Esophagus muscularis mucosa (tissue), 4 donors: ENCODE measurements around the gene RAD54L2. TPM values are rescaled to one million over a fixed set of nuclear protein-coding genes. Genes with fewer than 3 reads are reported as not detected.

ENCODE experiments used
- DNase-seq: peaks from one replicate; pipeline ENCODE4 v3.0.0-alpha.2; 2017; ENCODE audit errors: extremely low spot score
- H3K27ac ChIP-seq, 4 donors: fragments of 200-600 bp; sonication (generic); replicated peaks in 1 of 4; 1 replicate in 3 of 4; 2 replicates in 1 of 4; pipeline ENCODE4 v1.5.1; 2016 to 2019; ENCODE audit warnings: mild to moderate bottlenecking in 1 of 4
- H3K27me3 ChIP-seq, 4 donors: fragments of 200-600 bp; sonication (generic); one replicate each; pipeline versions ENCODE4 v1.5.1 to v1.6.0; 2016 to 2019
- H3K36me3 ChIP-seq, 4 donors: fragments of 200-600 bp; sonication (generic); one replicate each; pipeline ENCODE4 v1.5.1; 2016 to 2019
- H3K4me1 ChIP-seq, 4 donors: fragments of 200-600 bp; sonication (generic); one replicate each; pipeline ENCODE4 v1.5.1; 2016 to 2019
- H3K4me3 ChIP-seq, 4 donors: fragments of 200-600 bp; sonication (generic); 1 replicate in 2 of 4; 2 replicates in 2 of 4; pipeline ENCODE4 v1.5.1; 2016 to 2019; ENCODE audit warnings: mild to moderate bottlenecking in 4 of 4, moderate library complexity in 1 of 4
- H3K9me3 ChIP-seq, 4 donors: fragments of 200-600 bp; sonication (generic); 1 replicate in 3 of 4; 2 replicates in 1 of 4; pipeline ENCODE4 v1.5.1; 2016 to 2019
- EP300 ChIP-seq: sonication (generic); formaldehyde crosslinking; IDR thresholded peaks from one replicate; pipeline ENCODE4 v1.6.1; 2017; ENCODE audit warnings: antibody characterized with exemption
- POLR2A ChIP-seq: fragments of 450-650 bp; IDR thresholded peaks from one replicate; pipeline ENCODE4 v1.6.1; 2017; ENCODE audit warnings: antibody characterized with exemption, moderate library complexity, mild to moderate bottlenecking, low read depth
- POLR2AphosphoS5 ChIP-seq, 2 donors: sonication (generic); formaldehyde crosslinking; IDR thresholded peaks; one replicate each; pipeline ENCODE4 v1.6.1; 2017; ENCODE audit warnings: antibody characterized with exemption in 2 of 2
- WGBS: methylation state at CpG from one replicate; pipeline ENCODE4 v1.1.5; 2018; 5-methylcytosine and 5-hydroxymethylcytosine counted together
- intact Hi-C: fragments of 100-400 bp; cut with DNase I; formaldehyde crosslinking; loops from one replicate; pipeline ENCODE4 v1.15.1; 2023
- total RNA-seq, 4 donors: library from RNA; depleted of rRNA; stranded (reverse); fragments of >200 nt; gene quantifications; one replicate each; pipeline versions ENCODE4 v1.1.0 to v1.2.1, GENCODE V29; 2016
- TF ChIP-seq, protein P1 (sequence below), 3 experiments: fragments of 200-600 bp in 2 of 3; fragments of 450-650 bp in 1 of 3; sonication (generic) in 2 of 3; IDR thresholded peaks; one replicate each; pipeline ENCODE4 v1.5.1; 2017 to 2019; ENCODE audit warnings: antibody characterized with exemption in 3 of 3, mild to moderate bottlenecking in 2 of 3, moderate library complexity in 1 of 3

The RAD54L2 gene
- total RNA-seq, 4 donors from 2014 or later, result 18.2 to 25.3 (median 23.8) TPM

DNA sequence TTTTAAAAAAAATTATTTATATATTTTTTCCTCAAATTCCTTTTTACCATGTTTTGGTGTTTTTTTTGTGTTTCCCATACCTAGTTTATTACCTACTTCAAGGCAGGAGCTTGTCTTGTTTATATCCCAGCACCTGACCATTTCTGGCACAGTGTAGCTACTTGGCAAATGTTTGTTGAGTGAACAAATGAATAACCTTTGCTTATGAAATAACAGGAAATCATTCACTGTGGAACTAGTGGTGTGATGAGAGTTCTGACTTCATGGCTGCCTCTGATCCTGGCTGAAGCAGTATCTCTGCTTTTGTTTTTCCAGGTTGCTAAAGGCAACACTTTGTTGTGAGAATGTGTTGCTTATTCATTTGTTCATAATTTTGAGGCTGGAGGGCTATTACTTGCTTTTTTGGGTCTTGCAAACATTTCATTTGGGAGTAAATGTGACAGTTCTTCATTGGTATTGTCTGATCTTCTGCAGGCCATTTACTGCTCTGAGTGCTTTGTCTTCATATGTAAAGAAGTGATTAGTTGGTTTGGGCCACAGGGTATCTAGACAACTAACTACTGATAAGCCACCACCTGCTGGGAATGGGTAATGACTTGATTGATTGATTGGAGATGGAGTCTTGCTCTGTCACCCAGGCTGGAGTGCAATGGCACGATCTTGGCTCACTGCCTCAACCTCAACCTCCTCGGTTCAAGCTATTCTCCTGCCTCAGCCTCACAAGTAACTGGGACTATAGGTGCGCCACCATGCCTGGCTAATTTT lies 5.7 kb downstream of the RAD54L2 start:
- H3K4me1 ChIP-seq, result peaks cover 13 to 36% (median 33%) of the 10 kb centered on the region in 4 donors
- no peak for TF ChIP-seq EP300
- TF ChIP-seq POLR2AphosphoS5 (IDR thresholded peaks at IDR 0.05), result no peak
- TF ChIP-seq, protein P1, sequence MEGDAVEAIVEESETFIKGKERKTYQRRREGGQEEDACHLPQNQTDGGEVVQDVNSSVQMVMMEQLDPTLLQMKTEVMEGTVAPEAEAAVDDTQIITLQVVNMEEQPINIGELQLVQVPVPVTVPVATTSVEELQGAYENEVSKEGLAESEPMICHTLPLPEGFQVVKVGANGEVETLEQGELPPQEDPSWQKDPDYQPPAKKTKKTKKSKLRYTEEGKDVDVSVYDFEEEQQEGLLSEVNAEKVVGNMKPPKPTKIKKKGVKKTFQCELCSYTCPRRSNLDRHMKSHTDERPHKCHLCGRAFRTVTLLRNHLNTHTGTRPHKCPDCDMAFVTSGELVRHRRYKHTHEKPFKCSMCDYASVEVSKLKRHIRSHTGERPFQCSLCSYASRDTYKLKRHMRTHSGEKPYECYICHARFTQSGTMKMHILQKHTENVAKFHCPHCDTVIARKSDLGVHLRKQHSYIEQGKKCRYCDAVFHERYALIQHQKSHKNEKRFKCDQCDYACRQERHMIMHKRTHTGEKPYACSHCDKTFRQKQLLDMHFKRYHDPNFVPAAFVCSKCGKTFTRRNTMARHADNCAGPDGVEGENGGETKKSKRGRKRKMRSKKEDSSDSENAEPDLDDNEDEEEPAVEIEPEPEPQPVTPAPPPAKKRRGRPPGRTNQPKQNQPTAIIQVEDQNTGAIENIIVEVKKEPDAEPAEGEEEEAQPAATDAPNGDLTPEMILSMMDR (IDR thresholded peaks at IDR 0.05), result no peak
- no peak for TF ChIP-seq POLR2A
- no peaks in the 10 kb centered on the region for H3K9me3 ChIP-seq
- intact Hi-C loops, result no loop called here
- WGBS, result 85% methylated on average over 3 of the region's 3 CpGs
- no peaks in the 10 kb centered on the region for H3K27me3 ChIP-seq
- H3K36me3 ChIP-seq, result peaks cover 8 to 65% (median 24%) of the 10 kb centered on the region in 4 donors
- H3K27ac ChIP-seq, result no peak overlapping the region
- no peak overlapping the region for H3K4me3 ChIP-seq
- DNase-seq, result no peak

DNA sequence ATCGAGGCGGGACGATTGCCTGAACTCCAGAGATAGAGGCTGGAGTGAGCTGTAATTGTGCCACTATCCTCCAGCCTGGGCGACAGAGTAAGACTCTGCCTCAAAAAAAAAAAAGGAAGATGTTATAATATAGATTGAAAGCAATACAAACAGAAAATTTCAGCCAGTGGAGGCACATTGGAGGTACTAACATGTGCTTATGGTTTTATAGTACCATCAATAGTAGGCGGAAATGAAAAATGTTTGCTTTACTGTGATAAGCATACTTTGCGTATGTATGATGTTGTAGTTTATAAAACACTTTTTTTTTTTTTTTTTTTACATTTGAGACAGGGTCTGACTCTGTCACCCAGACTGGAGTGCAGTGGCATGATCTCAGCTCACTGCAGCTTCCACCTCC lies 8.8 kb downstream of the RAD54L2 start:
- no peak for TF ChIP-seq POLR2A
- TF ChIP-seq, protein P1 (IDR thresholded peaks at IDR 0.05), result no peak
- no peak for TF ChIP-seq EP300
- intact Hi-C loops, result no loop called here
- no peaks in the 10 kb centered on the region for H3K27me3 ChIP-seq
- H3K9me3 ChIP-seq, result no peaks in the 10 kb centered on the region
- H3K27ac ChIP-seq, result no peak overlapping the region
- no peak for DNase-seq
- peaks cover 8 to 90% (median 33%) of the 10 kb centered on the region in 4 donors for H3K36me3 ChIP-seq
- H3K4me3 ChIP-seq, result no peak overlapping the region
- H3K4me1 ChIP-seq, result peaks cover 3 to 15% (median 9%) of the 10 kb centered on the region in 4 donors
- WGBS, result 92% methylated on average over 6 of the region's 6 CpGs

GRCh38 chr3:51549311-51549710 lies 10.8 kb downstream of the RAD54L2 start:
- peaks cover 2 to 6% (median 2%) of the 10 kb centered on the region in 4 donors for H3K4me1 ChIP-seq
- no peaks in the 10 kb centered on the region for H3K9me3 ChIP-seq
- no peak overlapping the region for H3K27ac ChIP-seq
- intact Hi-C loops, result no loop called here
- no peak for DNase-seq
- peaks cover 8 to 92% (median 39%) of the 10 kb centered on the region in 4 donors for H3K36me3 ChIP-seq
- TF ChIP-seq, protein P1 (IDR thresholded peaks at IDR 0.05), result no peak
- no peak for TF ChIP-seq POLR2A
- TF ChIP-seq POLR2AphosphoS5 (IDR thresholded peaks at IDR 0.05), result no peak
- no peak for TF ChIP-seq EP300
- no peaks in the 10 kb centered on the region for H3K27me3 ChIP-seq
- H3K4me3 ChIP-seq, result no peak overlapping the region
- WGBS, result 94% methylated on average over 10 of the region's 10 CpGs

GRCh38 chr3:51550080-51550819 lies 11.7 kb downstream of the RAD54L2 start:
- WGBS, result 92% methylated on average over 8 of the region's 8 CpGs
- no peaks in the 10 kb centered on the region for H3K27me3 ChIP-seq
- no peak overlapping the region for H3K27ac ChIP-seq
- peaks cover 8 to 91% (median 38%) of the 10 kb centered on the region in 4 donors for H3K36me3 ChIP-seq
- H3K9me3 ChIP-seq, result no peaks in the 10 kb centered on the region
- intact Hi-C loops, result no loop called here
- TF ChIP-seq, protein P1 (IDR thresholded peaks at IDR 0.05), result no peak
- TF ChIP-seq EP300 (no peak), POLR2A (no peak)
- no peak overlapping the region for H3K4me3 ChIP-seq
- peaks cover 0 to 3% (median 0%) of the 10 kb centered on the region in 4 donors for H3K4me1 ChIP-seq
- no peak for DNase-seq
